22Rv1 (cell line): ENCODE measurements around the gene ATP5F1A.

Experiments used
- H3K27ac ChIP-seq: fragments of 450-650 bp; 2 replicates; pipeline ENCODE4 v1.5.1; 2017
- ZFX ChIP-seq: fragments of 450-650 bp; IDR thresholded peaks from 2 replicates; pipeline ENCODE4 v1.6.1; 2017; ENCODE audit warnings: antibody characterized with exemption, borderline replicate concordance
- TF ChIP-seq, protein P1 (sequence below): fragments of 450-650 bp; IDR thresholded peaks from 2 replicates; pipeline ENCODE4 v1.5.1; 2017; ENCODE audit warnings: mild to moderate bottlenecking

The ATP5F1A gene

DNA sequence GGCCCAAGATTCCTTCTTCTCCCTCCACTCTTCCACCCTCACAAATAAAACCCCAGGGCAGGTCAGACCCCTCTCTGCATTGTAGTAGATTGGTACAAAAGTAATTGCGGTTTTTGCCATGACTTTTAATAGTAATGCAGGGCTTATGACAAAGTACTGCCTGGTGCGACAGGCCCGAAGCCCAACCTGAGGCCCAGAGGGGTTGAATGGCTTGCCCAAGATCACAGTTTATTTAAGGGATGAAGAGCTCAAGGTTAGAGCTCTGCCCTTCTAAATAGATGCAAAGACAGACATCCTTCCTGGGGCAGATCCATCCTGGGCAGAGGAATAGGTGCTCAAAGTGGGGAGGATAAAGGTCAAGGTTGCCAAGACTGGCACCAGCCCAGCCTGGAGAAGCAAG lies 25.1 kb downstream of the ATP5F1A start:
- no peak overlapping the region for H3K27ac ChIP-seq
- TF ChIP-seq, protein P1, sequence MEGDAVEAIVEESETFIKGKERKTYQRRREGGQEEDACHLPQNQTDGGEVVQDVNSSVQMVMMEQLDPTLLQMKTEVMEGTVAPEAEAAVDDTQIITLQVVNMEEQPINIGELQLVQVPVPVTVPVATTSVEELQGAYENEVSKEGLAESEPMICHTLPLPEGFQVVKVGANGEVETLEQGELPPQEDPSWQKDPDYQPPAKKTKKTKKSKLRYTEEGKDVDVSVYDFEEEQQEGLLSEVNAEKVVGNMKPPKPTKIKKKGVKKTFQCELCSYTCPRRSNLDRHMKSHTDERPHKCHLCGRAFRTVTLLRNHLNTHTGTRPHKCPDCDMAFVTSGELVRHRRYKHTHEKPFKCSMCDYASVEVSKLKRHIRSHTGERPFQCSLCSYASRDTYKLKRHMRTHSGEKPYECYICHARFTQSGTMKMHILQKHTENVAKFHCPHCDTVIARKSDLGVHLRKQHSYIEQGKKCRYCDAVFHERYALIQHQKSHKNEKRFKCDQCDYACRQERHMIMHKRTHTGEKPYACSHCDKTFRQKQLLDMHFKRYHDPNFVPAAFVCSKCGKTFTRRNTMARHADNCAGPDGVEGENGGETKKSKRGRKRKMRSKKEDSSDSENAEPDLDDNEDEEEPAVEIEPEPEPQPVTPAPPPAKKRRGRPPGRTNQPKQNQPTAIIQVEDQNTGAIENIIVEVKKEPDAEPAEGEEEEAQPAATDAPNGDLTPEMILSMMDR = no peak
- TF ChIP-seq ZFX = no peak

DNA sequence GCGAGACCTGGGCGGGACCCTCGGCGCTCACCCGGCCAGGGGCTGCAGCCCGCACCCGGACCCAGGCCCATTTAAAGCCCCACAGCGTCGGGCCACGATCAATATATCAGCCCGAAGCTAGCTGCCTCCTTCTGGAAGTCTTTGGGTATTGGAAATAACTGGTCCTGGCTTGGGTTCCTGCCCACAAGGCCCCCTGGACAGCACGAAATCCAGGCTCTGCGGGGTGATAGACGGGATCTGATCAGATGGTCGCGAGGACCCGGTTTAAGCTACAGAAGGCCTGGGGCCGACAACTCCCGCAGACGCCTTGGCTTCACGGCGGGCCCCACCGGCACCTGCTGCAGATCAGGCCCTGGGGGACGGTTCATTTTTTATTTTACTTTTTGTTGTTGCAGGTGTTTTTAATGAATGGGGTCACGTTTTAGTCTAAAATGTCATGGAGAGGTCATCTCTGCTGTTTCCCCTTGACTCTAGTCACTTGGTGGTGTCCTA lies 25.7 kb downstream of the ATP5F1A start:
- TF ChIP-seq ZFX = no peak
- TF ChIP-seq, protein P1 = no peak
- H3K27ac ChIP-seq = no peak overlapping the region

DNA sequence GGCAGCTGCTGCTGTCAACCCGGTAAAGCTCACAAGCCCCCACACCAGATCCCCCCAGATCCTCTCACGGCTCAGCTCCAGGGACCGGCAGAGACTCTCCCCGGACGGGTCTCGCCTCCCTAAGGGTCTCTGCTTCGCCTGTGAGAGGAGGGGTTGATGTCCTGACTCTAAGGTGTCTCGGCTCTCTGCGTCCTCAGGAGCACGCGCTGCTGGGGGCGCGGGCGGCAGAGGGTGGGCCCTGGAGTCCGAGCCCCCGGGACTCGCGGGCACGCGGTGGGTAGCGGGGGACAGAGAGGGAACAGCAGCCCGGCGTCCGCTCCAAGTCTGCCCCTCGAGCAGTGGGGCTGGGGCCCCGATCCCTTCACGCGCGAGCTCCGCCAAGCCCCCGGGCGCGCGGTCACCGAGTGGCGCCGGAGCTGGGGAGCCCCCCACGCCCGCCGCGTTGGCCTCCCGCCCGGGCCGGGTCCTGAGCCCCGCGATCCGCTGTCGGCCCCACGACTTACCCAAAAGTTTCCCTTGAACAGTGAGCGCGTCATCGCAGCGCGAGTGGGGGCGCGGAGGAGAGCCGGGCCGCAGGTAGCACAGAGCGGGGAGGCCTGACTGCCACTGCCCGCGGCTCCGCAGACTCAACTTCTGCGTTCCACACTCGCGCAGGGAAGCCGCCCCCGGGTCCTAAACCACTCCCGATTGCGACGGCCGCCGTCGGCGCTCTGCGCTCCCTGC lies 26.3 kb downstream of the ATP5F1A start, which contains the start of gene PSTPIP2:
Gene PSTPIP2, minus strand, starts transcription at position 608 of the 723 bp plus-strand sequence. Its CDS starts 72 bp downstream, at position 536.
- no peak for TF ChIP-seq ZFX
- TF ChIP-seq, protein P1 = no peak
- H3K27ac ChIP-seq = no peak within 1 kb of the TSS

DNA sequence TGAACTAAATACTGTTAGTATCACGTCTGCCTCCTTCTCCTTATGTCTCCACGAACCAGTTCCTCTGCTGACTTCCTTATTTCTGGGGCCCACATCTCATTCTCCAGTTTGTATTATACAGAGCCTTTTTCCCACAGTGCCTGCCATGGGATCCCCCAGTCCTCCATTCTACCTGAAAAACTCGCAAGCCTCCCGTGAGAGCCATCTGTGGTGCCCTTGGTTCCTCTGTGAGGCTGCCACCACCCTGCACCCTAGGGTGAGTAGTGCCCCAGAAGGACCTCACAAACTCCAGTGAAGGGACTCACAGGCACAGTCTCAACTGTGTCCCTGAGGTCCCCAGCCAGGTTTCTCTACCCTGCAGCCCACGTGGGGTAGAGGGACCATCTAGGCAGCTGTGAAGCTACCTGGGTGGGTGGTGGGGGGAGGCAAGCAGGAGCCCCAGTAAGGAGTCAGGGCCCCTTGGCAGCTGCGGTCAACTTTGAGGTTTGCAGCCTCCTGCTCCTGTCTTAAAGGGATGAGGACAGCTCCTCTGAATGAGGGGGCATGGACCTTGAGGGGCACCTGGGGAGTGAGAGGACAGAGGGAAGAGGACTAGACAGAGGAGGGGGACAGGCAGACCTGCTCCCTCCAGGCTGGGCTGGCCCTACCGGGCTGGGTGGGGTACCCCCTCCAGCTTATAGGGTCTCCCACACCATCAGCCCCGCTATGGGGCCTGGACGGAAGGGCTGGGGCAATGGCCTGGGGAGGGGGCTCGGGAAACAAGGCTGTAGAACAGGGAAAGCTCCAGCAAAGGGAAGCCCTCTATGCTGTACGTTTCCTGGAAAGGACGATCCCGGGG lies 27.1 kb downstream of the ATP5F1A start:
- TF ChIP-seq ZFX = no peak
- TF ChIP-seq, protein P1 = no peak
- H3K27ac ChIP-seq = no peak overlapping the region

DNA sequence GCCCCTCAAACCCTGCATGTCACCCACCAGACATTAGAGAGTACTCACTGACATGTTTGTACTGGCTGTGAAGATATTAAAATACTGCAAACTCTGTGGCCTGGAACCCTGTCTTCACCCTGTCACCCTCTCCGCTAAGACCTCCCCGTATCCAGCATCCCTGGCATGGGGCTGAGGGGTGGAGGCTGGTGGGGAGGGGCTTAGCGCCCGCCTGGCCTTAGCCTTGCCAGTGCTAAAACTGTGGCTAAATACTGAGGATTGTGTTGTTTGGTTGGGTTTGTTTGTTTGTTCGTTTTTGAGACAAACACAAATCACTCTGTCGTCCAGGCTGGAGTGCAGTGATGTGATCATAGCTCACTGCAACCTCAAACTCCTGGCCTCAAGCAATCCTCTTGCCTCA lies 27.9 kb downstream of the ATP5F1A start:
- TF ChIP-seq ZFX = no peak
- TF ChIP-seq, protein P1 = no peak
- no peak overlapping the region for H3K27ac ChIP-seq

- H3K27ac ChIP-seq = no peak overlapping the region
- no peak for TF ChIP-seq ZFX
- TF ChIP-seq, protein P1 = no peak
Measured at GRCh38 chr18:46069524-46069923, 28.6 kb downstream of the ATP5F1A start.

- H3K27ac ChIP-seq = no peak overlapping the region
- no peak for TF ChIP-seq ZFX
- TF ChIP-seq, protein P1 = no peak
Measured at GRCh38 chr18:46068763-46069162, 29.3 kb downstream of the ATP5F1A start.
